NCI-H2081 treated with DMSO at 0.1 percent for 48 hours (cell line): ENCODE measurements around the gene GPR68.
"Not testable (repeated sequence)": the region's sequence is repeated elsewhere in the genome, so short reads cannot be mapped to it uniquely, and the experiment has no call there.

Experiments
- DNase-seq: peaks from one replicate; lab custom pipeline; 2025; lab: John Stamatoyannopoulos, UW

The GPR68 gene

GRCh38 chr14:91228112-91229004 is 16.1 kb downstream of the GPR68 start:
- DNase-seq = no peak

GRCh38 chr14:91227183-91227628 is 17.3 kb downstream of the GPR68 start:
- DNase-seq = no peak

GRCh38 chr14:91226360-91226759 is 18.1 kb downstream of the GPR68 start:
- not testable (repeated sequence) for DNase-seq

GRCh38 chr14:91225025-91225424 is 19.5 kb downstream of the GPR68 start:
- no peak for DNase-seq

- DNase-seq = no peak
Observed at GRCh38 chr14:91223028-91223783, 21.3 kb downstream of the GPR68 start.

- DNase-seq = no peak
Observed at GRCh38 chr14:91221270-91221669, 23.2 kb downstream of the GPR68 start.

GRCh38 chr14:91220581-91221000 is 23.9 kb downstream of the GPR68 start:
- DNase-seq = no peak

- no peak for DNase-seq
Observed at GRCh38 chr14:91219517-91220389, 24.8 kb downstream of the GPR68 start.

- no peak for DNase-seq
Observed at GRCh38 chr14:91218014-91218413, 26.5 kb downstream of the GPR68 start.

- no peak for DNase-seq
Observed at GRCh38 chr14:91216731-91217226, 27.7 kb downstream of the GPR68 start.

- no peak for DNase-seq
Observed at GRCh38 chr14:91215381-91215780, 29.1 kb downstream of the GPR68 start.

- no peak for DNase-seq
Observed at GRCh38 chr14:91214306-91214705, 30.2 kb downstream of the GPR68 start.

- DNase-seq = no peak
Observed at GRCh38 chr14:91211017-91211416, 33.5 kb downstream of the GPR68 start.

- DNase-seq = no peak
Observed at GRCh38 chr14:91207008-91207407, 37.5 kb downstream of the GPR68 start.

GRCh38 chr14:91205459-91205858 is 39.0 kb downstream of the GPR68 start:
- no peak for DNase-seq

- DNase-seq = no peak
Observed at GRCh38 chr14:91204657-91205056, 39.8 kb downstream of the GPR68 start.

GRCh38 chr14:91202234-91202974 is 42.1 kb downstream of the GPR68 start:
- DNase-seq = no peak

GRCh38 chr14:91200802-91201201 is 43.7 kb downstream of the GPR68 start:
- DNase-seq = not testable (repeated sequence)

- DNase-seq = no peak
Observed at GRCh38 chr14:91197631-91198030, 46.9 kb downstream of the GPR68 start.

- no peak for DNase-seq
Observed at GRCh38 chr14:91195881-91196280, 48.6 kb downstream of the GPR68 start.

- no peak for DNase-seq
Observed at GRCh38 chr14:91193069-91193468, 51.4 kb downstream of the GPR68 start.
